WTC11 (cell line): ENCODE data around the gene NUDT14. TPM values are rescaled to one million over a fixed set of nuclear protein-coding genes. Genes with fewer than 3 reads are reported as not detected.

ENCODE experiments used
- ATAC-seq: fragments of 200-7000 bp; cut with Tn5 transposase; 2 replicates; pipeline ENCODE4 v1.10.0; 2021; ENCODE audit warnings: mild to moderate bottlenecking, moderate library complexity
- CTCF ChIA-PET: fragments of 300-600 bp; sonication (Branson Sonifier 250); formaldehyde crosslinking; loops from one replicate; lab custom pipeline; 2021; ENCODE audit warnings: antibody characterized with exemption; lab: Charles Lee
- POLR2A ChIA-PET: fragments of 350-600 bp; sonication (Branson Sonifier 250); formaldehyde crosslinking; loops from one replicate; lab custom pipeline; 2021; ENCODE audit warnings: antibody characterized with exemption; lab: Charles Lee
- DNase-seq: peaks from one replicate; pipeline ENCODE4 v3.0.0; 2021; ENCODE audit warnings: low spot score
- H3K27ac Mint-ChIP-seq: 2 replicates; pipeline ENCODE4 v1.8.0; 2021; ENCODE audit warnings: mixed read lengths
- H3K27me3 Mint-ChIP-seq: 2 replicates; pipeline ENCODE4 v1.8.0; 2021; ENCODE audit warnings: low read depth, mild to moderate bottlenecking, moderate library complexity, mixed read lengths
- H3K36me3 Mint-ChIP-seq: 2 replicates; pipeline ENCODE4 v1.8.0; 2021; ENCODE audit warnings: mixed read lengths
- H3K4me1 Mint-ChIP-seq: 2 replicates; pipeline ENCODE4 v1.8.0; 2022; ENCODE audit warnings: mixed read lengths
- H3K4me3 Mint-ChIP-seq: 2 replicates; pipeline ENCODE4 v1.8.0; 2021; ENCODE audit warnings: mild to moderate bottlenecking, moderate library complexity, mixed read lengths
- H3K9me3 Mint-ChIP-seq: 2 replicates; pipeline ENCODE4 v1.8.0; 2021; ENCODE audit warnings: mixed read lengths
- ATF1 ChIP-seq: sonication (generic); formaldehyde crosslinking; IDR thresholded peaks from 2 replicates; pipeline ENCODE4 v1.8.1; 2023; ENCODE audit warnings: mild to moderate bottlenecking, moderate library complexity, missing genetic modification reagents
- ELF4 ChIP-seq: sonication (generic); formaldehyde crosslinking; IDR thresholded peaks from 2 replicates; pipeline ENCODE4 v1.8.1; 2022; ENCODE audit warnings: low read depth, mild to moderate bottlenecking, moderate library complexity, missing genetic modification reagents
- ESRRA ChIP-seq: sonication (generic); formaldehyde crosslinking; IDR thresholded peaks from 2 replicates; pipeline ENCODE4 v1.8.1; 2022; ENCODE audit warnings: mild to moderate bottlenecking, missing genetic modification reagents, borderline replicate concordance
- ETV6 ChIP-seq: sonication (generic); formaldehyde crosslinking; IDR thresholded peaks from 2 replicates; pipeline ENCODE4 v1.8.1; 2022; ENCODE audit warnings: mild to moderate bottlenecking, missing genetic modification reagents
- GRHL2 ChIP-seq: fragments of 250-450 bp; sonication (Bioruptor Pico); IDR thresholded peaks from 2 replicates; pipeline ENCODE4 v1.8.0; 2022; ENCODE audit warnings: mild to moderate bottlenecking, moderate library complexity; ENCODE audit not compliant: insufficient replicate concordance, severe bottlenecking
- JAZF1 ChIP-seq: fragments of 250-450 bp; sonication (Bioruptor Pico); IDR thresholded peaks from 2 replicates; pipeline ENCODE4 v1.9.0; 2021; ENCODE audit warnings: moderate library complexity, mild to moderate bottlenecking, inconsistent platforms
- MYBL2 ChIP-seq: sonication (generic); formaldehyde crosslinking; IDR thresholded peaks from 2 replicates; pipeline ENCODE4 v1.8.1; 2023; ENCODE audit warnings: mild to moderate bottlenecking, moderate library complexity, missing genetic modification reagents
- NR2C2 ChIP-seq: sonication (generic); formaldehyde crosslinking; IDR thresholded peaks from 2 replicates; pipeline ENCODE4 v1.8.0; 2022; ENCODE audit warnings: mild to moderate bottlenecking, missing genetic modification reagents
- NR3C1 ChIP-seq: sonication (generic); formaldehyde crosslinking; conservative IDR thresholded peaks from 2 replicates; pipeline ENCODE4 v1.8.1; 2023; ENCODE audit warnings: low read depth, mild to moderate bottlenecking, missing genetic modification reagents
- PREB ChIP-seq: sonication (generic); formaldehyde crosslinking; IDR thresholded peaks from 2 replicates; pipeline ENCODE4 v1.8.1; 2022; ENCODE audit warnings: mild to moderate bottlenecking, missing genetic modification reagents, moderate library complexity, borderline replicate concordance
- RELA ChIP-seq: sonication (generic); formaldehyde crosslinking; IDR thresholded peaks from 2 replicates; pipeline ENCODE4 v1.8.1; 2022; ENCODE audit warnings: missing genetic modification reagents, mild to moderate bottlenecking, borderline replicate concordance
- SMAD3 ChIP-seq: sonication (generic); formaldehyde crosslinking; IDR thresholded peaks from 2 replicates; pipeline ENCODE4 v1.8.0; 2022; ENCODE audit warnings: missing genetic modification reagents, mild to moderate bottlenecking, borderline replicate concordance
- SP1 ChIP-seq: sonication (generic); formaldehyde crosslinking; conservative IDR thresholded peaks from 2 replicates; pipeline ENCODE4 v1.8.1; 2022; ENCODE audit warnings: missing genetic modification reagents
- ZBTB21 ChIP-seq: sonication (generic); formaldehyde crosslinking; IDR thresholded peaks from 2 replicates; pipeline ENCODE4 v1.8.1; 2023; ENCODE audit warnings: mild to moderate bottlenecking, missing genetic modification reagents, borderline replicate concordance
- ZNF219 ChIP-seq: sonication (generic); formaldehyde crosslinking; IDR thresholded peaks from 2 replicates; pipeline ENCODE4 v1.8.0; 2023; ENCODE audit warnings: missing genetic modification reagents, mild to moderate bottlenecking, borderline replicate concordance
- total RNA-seq: library from RNA; stranded (reverse); gene quantifications from 3 replicates; pipeline ENCODE4 v1.2.3, GENCODE V29; 2021
- TF ChIP-seq, protein P1 (sequence below): fragments of 250-450 bp; sonication (Bioruptor Pico); conservative IDR thresholded peaks from 2 replicates; pipeline ENCODE4 v1.9.0; 2021; ENCODE audit warnings: mild to moderate bottlenecking
- TF ChIP-seq, protein P2 (sequence below): sonication (generic); formaldehyde crosslinking; IDR thresholded peaks from 2 replicates; pipeline ENCODE4 v1.8.0; 2023; ENCODE audit warnings: missing genetic modification reagents, mild to moderate bottlenecking, borderline replicate concordance
- TF ChIP-seq, protein P3 (sequence below): sonication (generic); formaldehyde crosslinking; IDR thresholded peaks from 2 replicates; pipeline ENCODE4 v1.8.1; 2023; ENCODE audit warnings: mild to moderate bottlenecking, moderate library complexity, missing genetic modification reagents
- TF ChIP-seq, protein P4 (sequence below): sonication (generic); formaldehyde crosslinking; IDR thresholded peaks from 2 replicates; pipeline ENCODE4 v1.8.1; 2022; ENCODE audit warnings: missing genetic modification reagents, borderline replicate concordance

The NUDT14 gene
- total RNA-seq, 1 experiment from 2014 or later: 35.4 TPM

DNA sequence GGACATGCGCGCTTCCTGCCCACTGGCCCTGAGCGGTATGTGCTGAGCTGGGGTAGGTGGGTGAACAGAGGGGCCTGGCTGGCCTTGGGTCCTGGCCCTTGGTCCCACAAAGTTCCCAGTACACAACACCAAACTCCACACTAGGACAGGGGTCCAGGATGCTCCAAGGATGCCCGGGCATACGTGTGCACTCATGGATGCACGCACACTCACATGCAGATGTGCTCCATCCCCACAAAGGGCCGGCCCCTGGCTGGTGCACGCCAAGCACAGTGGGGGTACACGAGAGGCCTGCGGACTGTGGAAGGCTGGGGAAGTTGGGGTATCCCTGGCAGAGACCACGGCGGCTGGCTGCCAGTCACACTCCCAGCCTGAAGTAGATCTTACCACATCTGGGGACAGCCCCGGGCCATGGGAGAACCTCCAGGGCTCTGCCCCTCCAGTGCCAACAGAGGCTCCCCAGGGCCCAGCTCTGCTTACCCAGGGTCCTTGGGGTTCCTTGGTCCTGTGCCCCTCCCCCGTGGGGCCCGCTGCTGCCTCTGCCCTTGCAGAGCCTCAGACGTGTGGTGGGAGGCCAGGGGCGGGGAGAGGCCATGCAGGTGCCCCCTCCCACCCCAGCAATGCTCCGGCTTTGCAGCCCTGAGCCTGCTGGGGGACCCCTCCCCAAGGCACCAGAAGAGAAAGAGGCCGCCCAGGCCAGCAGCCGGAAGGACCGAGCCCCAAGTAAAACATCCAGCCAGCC, 24.0 kb upstream of the NUDT14 start:
- H3K4me3 Mint-ChIP-seq: no peak overlapping the region
- no peaks in the 10 kb centered on the region for H3K36me3 Mint-ChIP-seq
- POLR2A ChIA-PET: no interaction called here

DNA sequence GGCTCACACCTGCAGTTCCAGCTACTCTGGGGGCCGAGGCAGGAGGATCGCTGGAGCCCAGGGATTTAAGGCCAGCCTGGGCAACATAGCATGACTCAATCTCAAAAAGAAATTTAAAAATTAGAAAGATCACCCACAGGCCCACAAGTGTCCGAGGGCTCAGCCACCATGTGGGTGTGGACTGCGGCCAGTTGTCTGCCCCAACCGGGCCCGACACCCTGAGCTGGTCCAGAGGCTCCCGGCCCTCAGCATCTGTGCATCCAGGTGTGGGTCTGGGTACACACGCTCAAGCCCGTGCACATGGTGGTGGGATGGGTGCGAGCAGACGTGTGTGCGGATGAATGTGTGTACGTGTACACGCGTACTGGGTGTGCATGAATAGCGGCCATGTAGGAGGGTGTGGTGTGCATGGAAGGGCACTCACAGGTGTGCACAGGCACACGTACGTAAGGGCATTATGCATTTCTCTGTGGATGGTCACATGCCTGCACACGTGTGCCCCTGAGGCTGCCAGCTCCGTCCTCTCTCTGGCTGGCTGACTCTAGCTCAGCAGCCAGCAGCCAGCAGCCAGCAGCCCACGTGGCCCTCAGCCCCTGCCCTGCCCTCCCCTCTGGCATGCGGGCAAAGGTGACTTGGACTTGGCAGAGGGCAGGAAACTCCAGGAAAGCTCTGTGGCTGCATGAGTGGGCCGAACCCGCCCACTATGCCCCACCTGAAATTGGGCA, 23.3 kb upstream of the NUDT14 start:
- no peak overlapping the region for H3K27ac Mint-ChIP-seq
- ATAC-seq: no peak
- peaks cover 4% of the 10 kb centered on the region; the same call in 1 of the 2 replicates for H3K27me3 Mint-ChIP-seq
- TF ChIP-seq, protein P1, sequence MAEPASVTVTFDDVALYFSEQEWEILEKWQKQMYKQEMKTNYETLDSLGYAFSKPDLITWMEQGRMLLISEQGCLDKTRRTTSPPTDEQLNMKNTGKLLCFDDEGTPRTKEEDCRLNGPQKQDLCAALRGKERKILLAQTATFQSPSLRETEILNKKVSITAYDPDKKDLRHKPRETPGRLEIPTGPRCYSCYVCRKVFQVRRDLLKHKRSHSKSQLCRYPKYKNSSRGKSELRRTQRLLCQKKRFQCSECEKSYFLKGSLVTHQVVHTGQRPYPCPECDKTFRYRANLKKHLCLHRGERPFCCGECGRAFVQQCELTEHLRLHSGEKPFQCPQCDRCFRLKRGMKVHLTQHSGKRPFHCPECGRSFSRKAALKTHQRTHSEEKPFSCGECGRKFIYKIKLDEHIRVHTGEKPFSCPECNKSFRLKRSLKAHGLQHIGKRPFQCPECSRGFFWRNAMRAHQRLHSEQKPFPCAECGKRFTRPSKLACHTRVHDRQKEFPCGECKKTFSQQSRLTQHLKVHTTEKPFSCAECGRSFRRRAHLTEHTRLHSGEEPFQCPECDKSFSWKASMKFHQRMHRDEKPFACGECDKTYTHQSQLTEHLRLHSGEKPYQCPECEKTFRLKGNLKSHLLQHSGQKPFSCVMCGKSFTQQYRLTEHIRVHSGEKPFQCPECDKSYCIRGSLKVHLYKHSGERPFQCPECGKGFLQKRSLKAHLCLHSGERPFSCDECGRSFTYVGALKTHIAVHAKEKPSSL (CRISPR knock-in tag): no peak
- TF ChIP-seq RELA (no peak), GRHL2 (CRISPR knock-in tag) (no peak), NR3C1 (CRISPR knock-in tag) (no peak), ELF4 (no peak)
- TF ChIP-seq, protein P2, sequence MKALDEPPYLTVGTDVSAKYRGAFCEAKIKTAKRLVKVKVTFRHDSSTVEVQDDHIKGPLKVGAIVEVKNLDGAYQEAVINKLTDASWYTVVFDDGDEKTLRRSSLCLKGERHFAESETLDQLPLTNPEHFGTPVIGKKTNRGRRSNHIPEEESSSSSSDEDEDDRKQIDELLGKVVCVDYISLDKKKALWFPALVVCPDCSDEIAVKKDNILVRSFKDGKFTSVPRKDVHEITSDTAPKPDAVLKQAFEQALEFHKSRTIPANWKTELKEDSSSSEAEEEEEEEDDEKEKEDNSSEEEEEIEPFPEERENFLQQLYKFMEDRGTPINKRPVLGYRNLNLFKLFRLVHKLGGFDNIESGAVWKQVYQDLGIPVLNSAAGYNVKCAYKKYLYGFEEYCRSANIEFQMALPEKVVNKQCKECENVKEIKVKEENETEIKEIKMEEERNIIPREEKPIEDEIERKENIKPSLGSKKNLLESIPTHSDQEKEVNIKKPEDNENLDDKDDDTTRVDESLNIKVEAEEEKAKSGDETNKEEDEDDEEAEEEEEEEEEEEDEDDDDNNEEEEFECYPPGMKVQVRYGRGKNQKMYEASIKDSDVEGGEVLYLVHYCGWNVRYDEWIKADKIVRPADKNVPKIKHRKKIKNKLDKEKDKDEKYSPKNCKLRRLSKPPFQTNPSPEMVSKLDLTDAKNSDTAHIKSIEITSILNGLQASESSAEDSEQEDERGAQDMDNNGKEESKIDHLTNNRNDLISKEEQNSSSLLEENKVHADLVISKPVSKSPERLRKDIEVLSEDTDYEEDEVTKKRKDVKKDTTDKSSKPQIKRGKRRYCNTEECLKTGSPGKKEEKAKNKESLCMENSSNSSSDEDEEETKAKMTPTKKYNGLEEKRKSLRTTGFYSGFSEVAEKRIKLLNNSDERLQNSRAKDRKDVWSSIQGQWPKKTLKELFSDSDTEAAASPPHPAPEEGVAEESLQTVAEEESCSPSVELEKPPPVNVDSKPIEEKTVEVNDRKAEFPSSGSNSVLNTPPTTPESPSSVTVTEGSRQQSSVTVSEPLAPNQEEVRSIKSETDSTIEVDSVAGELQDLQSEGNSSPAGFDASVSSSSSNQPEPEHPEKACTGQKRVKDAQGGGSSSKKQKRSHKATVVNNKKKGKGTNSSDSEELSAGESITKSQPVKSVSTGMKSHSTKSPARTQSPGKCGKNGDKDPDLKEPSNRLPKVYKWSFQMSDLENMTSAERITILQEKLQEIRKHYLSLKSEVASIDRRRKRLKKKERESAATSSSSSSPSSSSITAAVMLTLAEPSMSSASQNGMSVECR (CRISPR knock-in tag): no peak
- TF ChIP-seq, protein P3, sequence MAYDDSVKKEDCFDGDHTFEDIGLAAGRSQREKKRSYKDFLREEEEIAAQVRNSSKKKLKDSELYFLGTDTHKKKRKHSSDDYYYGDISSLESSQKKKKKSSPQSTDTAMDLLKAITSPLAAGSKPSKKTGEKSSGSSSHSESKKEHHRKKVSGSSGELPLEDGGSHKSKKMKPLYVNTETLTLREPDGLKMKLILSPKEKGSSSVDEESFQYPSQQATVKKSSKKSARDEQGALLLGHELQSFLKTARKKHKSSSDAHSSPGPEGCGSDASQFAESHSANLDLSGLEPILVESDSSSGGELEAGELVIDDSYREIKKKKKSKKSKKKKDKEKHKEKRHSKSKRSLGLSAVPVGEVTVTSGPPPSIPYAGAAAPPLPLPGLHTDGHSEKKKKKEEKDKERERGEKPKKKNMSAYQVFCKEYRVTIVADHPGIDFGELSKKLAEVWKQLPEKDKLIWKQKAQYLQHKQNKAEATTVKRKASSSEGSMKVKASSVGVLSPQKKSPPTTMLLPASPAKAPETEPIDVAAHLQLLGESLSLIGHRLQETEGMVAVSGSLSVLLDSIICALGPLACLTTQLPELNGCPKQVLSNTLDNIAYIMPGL: no peak

More for the DNA sequence above, 24.0 kb upstream of the NUDT14 start:
- TF ChIP-seq SMAD3 (CRISPR knock-in tag): no peak
- no peak for TF ChIP-seq SP1
- TF ChIP-seq, protein P4, sequence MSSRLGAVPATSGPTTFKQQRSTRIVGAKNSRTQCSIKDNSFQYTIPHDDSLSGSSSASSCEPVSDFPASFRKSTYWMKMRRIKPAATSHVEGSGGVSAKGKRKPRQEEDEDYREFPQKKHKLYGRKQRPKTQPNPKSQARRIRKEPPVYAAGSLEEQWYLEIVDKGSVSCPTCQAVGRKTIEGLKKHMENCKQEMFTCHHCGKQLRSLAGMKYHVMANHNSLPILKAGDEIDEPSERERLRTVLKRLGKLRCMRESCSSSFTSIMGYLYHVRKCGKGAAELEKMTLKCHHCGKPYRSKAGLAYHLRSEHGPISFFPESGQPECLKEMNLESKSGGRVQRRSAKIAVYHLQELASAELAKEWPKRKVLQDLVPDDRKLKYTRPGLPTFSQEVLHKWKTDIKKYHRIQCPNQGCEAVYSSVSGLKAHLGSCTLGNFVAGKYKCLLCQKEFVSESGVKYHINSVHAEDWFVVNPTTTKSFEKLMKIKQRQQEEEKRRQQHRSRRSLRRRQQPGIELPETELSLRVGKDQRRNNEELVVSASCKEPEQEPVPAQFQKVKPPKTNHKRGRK (CRISPR knock-in tag): no peak
- TF ChIP-seq ESRRA (CRISPR knock-in tag): no peak
- no peak for TF ChIP-seq MYBL2
- TF ChIP-seq, protein P1 (CRISPR knock-in tag): no peak
- TF ChIP-seq JAZF1 (CRISPR knock-in tag): no peak
- TF ChIP-seq ZBTB21: no peak
- TF ChIP-seq ETV6 (CRISPR knock-in tag): no peak
- TF ChIP-seq PREB (CRISPR knock-in tag): no peak
- TF ChIP-seq NR2C2 (CRISPR knock-in tag): no peak
- TF ChIP-seq ATF1: no peak
- no peak for TF ChIP-seq ZNF219 (CRISPR knock-in tag)
- no peak for TF ChIP-seq RELA
- TF ChIP-seq, all 79 proteins: peak for 0
- H3K27me3 Mint-ChIP-seq: no peaks in the 10 kb centered on the region
- CTCF ChIA-PET: interaction anchor here (0.6 to 3.4 kb wide), 5 partner anchors 11 to 172 kb away, joined by 3 to 16 read pairs (median 3); partner anchors contain the start of gene BTBD6
- no peak for ATAC-seq
- no peak for DNase-seq
- no peaks in the 10 kb centered on the region for H3K4me1 Mint-ChIP-seq
- H3K9me3 Mint-ChIP-seq: no peaks in the 10 kb centered on the region
- no peak overlapping the region for H3K27ac Mint-ChIP-seq

More for the DNA sequence above, 23.3 kb upstream of the NUDT14 start:
- Mint-ChIP-seq H3K4me3 (no peak overlapping the region), H3K4me1 (no peaks in the 10 kb centered on the region), H3K9me3 (no peaks in the 10 kb centered on the region), H3K36me3 (no peaks in the 10 kb centered on the region)
- DNase-seq: no peak
- POLR2A ChIA-PET: no interaction called here
- CTCF ChIA-PET: interaction anchor here (0.6 to 3.4 kb wide), 7 partner anchors 10 to 173 kb away, joined by 3 to 16 read pairs (median 3); partner anchors contain the start of gene BRF1
